DND-41 (cell line): ENCODE results near the gene KDM5A.

Source experiments
- ATAC-seq: fragments of 200-7000 bp; cut with Tn5 transposase; 3 replicates; pipeline ENCODE4 v1.9.1; 2021; ENCODE audit warnings: low read depth; ENCODE audit not compliant: insufficient read depth
- DNase-seq: peaks from one replicate; pipeline ENCODE4 v3.0.0-alpha.2; 2020
- H2AFZ ChIP-seq: 2 replicates; pipeline ENCODE4 v1.6.0; 2012; ENCODE audit warnings: low read depth, low read length
- H3K27ac ChIP-seq: 2 replicates; pipeline ENCODE4 v1.5.1; 2012; ENCODE audit warnings: low read length, inconsistent platforms
- H3K27me3 ChIP-seq: fragments of 200-600 bp; sonication (generic); 2 replicates; pipeline ENCODE4 v1.6.0; 2012; ENCODE audit warnings: low read length, mild to moderate bottlenecking, inconsistent platforms; ENCODE audit not compliant: insufficient read depth, poor library complexity
- H3K36me3 ChIP-seq: 2 replicates; pipeline ENCODE4 v1.5.1; 2012; ENCODE audit warnings: low read length, inconsistent platforms; ENCODE audit not compliant: insufficient read depth
- H3K4me1 ChIP-seq: 2 replicates; pipeline ENCODE4 v1.5.1; 2012; ENCODE audit warnings: mild to moderate bottlenecking, low read length; ENCODE audit not compliant: insufficient read depth
- H3K4me2 ChIP-seq: 2 replicates; pipeline ENCODE4 v1.6.0; 2012; ENCODE audit warnings: mild to moderate bottlenecking, moderate library complexity, low read length, inconsistent platforms; ENCODE audit not compliant: insufficient read depth
- H3K4me3 ChIP-seq, 2 experiments: fragments of 200-600 bp in 1 of 2; shearing (Covaris generic) in 1 of 2; 2 replicates each; pipeline ENCODE4 v1.5.1; 2012 to 2016; ENCODE audit warnings: inconsistent platforms in 2 of 2, low read length in 2 of 2, mild to moderate bottlenecking in 2 of 2, low read depth in 1 of 2, moderate library complexity in 1 of 2
- H3K79me2 ChIP-seq: 2 replicates; pipeline ENCODE4 v1.6.0; 2012; ENCODE audit warnings: low read length, inconsistent platforms; ENCODE audit not compliant: insufficient read depth
- H3K9ac ChIP-seq: 2 replicates; pipeline ENCODE4 v1.6.0; 2012; ENCODE audit warnings: low read depth, mild to moderate bottlenecking, inconsistent platforms, low read length, moderate library complexity
- H3K9me3 ChIP-seq: 2 replicates; pipeline ENCODE4 v1.5.1; 2012; ENCODE audit warnings: low read length, moderate library complexity, mild to moderate bottlenecking, inconsistent platforms; ENCODE audit not compliant: insufficient read depth, severe bottlenecking
- H4K20me1 ChIP-seq: 2 replicates; pipeline ENCODE4 v1.6.0; 2012; ENCODE audit warnings: low read length; ENCODE audit not compliant: insufficient read depth
- CTCF ChIP-seq: IDR thresholded peaks from 2 replicates; pipeline ENCODE4 v1.5.1; 2012; ENCODE audit warnings: borderline replicate concordance, low read length, moderate library complexity, mild to moderate bottlenecking; ENCODE audit not compliant: poor library complexity, severe bottlenecking; ENCODE audit errors: extremely low read depth
- EZH2 ChIP-seq: IDR thresholded peaks from 3 replicates; pipeline ENCODE4 v1.6.1; 2012; ENCODE audit warnings: borderline replicate concordance, low read depth, mild to moderate bottlenecking, moderate library complexity, low read length, inconsistent platforms; ENCODE audit not compliant: severe bottlenecking

The KDM5A gene

GRCh38 chr12:337039-337438 is 52.1 kb downstream of the KDM5A start:
- H3K9me3 ChIP-seq: no peaks in the 10 kb centered on the region
- H3K36me3 ChIP-seq: peaks cover 88% of the 10 kb centered on the region
- H3K4me3 ChIP-seq: no peak overlapping the region
- no peak for TF ChIP-seq CTCF
- no peak for TF ChIP-seq EZH2
- H3K27me3 ChIP-seq: no peaks in the 10 kb centered on the region
- H3K4me2 ChIP-seq: no peak overlapping the region
- ATAC-seq: no peak
- no peak overlapping the region for H3K9ac ChIP-seq
- H3K27ac ChIP-seq: no peak overlapping the region
- no peak for DNase-seq
- no peaks in the 10 kb centered on the region; the same call in none of the 2 replicates for H4K20me1 ChIP-seq
- peaks cover 27% of the 10 kb centered on the region for H3K79me2 ChIP-seq
- no peaks in the 10 kb centered on the region for H3K4me1 ChIP-seq
- no peak overlapping the region for H2AFZ ChIP-seq

- no peak overlapping the region for H3K4me3 ChIP-seq
- no peak overlapping the region for H3K9ac ChIP-seq
- no peaks in the 10 kb centered on the region for H3K4me1 ChIP-seq
- H3K27me3 ChIP-seq: no peaks in the 10 kb centered on the region
- ATAC-seq (no peak), DNase-seq (no peak)
- H3K79me2 ChIP-seq: peaks cover 13% of the 10 kb centered on the region
- no peaks in the 10 kb centered on the region; the same call in none of the 2 replicates for H4K20me1 ChIP-seq
- no peak for TF ChIP-seq EZH2
- no peak for TF ChIP-seq CTCF
- H2AFZ ChIP-seq: no peak overlapping the region
- no peaks in the 10 kb centered on the region for H3K9me3 ChIP-seq
- H3K36me3 ChIP-seq: peaks cover 85% of the 10 kb centered on the region
- H3K27ac ChIP-seq: no peak overlapping the region
- no peak overlapping the region for H3K4me2 ChIP-seq
Measured at GRCh38 chr12:334125-334524, 55.0 kb downstream of the KDM5A start.

GRCh38 chr12:332581-333205 is 56.4 kb downstream of the KDM5A start:
- peaks cover 86% of the 10 kb centered on the region for H3K36me3 ChIP-seq

More at GRCh38 chr12:332581-333205, 56.4 kb downstream of the KDM5A start:
- Histone ChIP-seq H3K79me2 (peaks cover 8% of the 10 kb centered on the region), H3K4me1 (no peaks in the 10 kb centered on the region), H3K4me3 (no peak overlapping the region), H3K27ac (no peak overlapping the region), H3K9ac (no peak overlapping the region), H2AFZ (no peak overlapping the region), H3K27me3 (no peaks in the 10 kb centered on the region), H3K9me3 (no peaks in the 10 kb centered on the region), H3K4me2 (no peak overlapping the region), H4K20me1 (peaks cover 3% of the 10 kb centered on the region)
- ATAC-seq (no peak), DNase-seq (no peak)
- no peak for TF ChIP-seq EZH2
- TF ChIP-seq CTCF: no peak
